HUES64 (cell line): ENCODE measurements around the gene NSFL1C.
"Not testable (repeated sequence)": the region's sequence is repeated elsewhere in the genome, so short reads cannot be mapped to it uniquely, and the experiment has no call there.

Experiments
- H3K27ac ChIP-seq: 2 replicates; pipeline ENCODE4 v1.7.0; 2013; ENCODE audit warnings: low read depth, low read length, inconsistent platforms
- H3K27me3 ChIP-seq: 2 replicates; pipeline ENCODE4 v1.6.1; 2013; ENCODE audit warnings: mild to moderate bottlenecking, low read length; ENCODE audit not compliant: insufficient read depth
- H3K36me3 ChIP-seq: 2 replicates; pipeline ENCODE4 v1.6.1; 2013; ENCODE audit warnings: mild to moderate bottlenecking, low read length; ENCODE audit not compliant: insufficient read depth
- H3K4me1 ChIP-seq: 2 replicates; pipeline ENCODE4 v1.6.1; 2013; ENCODE audit warnings: mild to moderate bottlenecking, low read length, moderate library complexity; ENCODE audit not compliant: insufficient read depth
- H3K4me3 ChIP-seq: 2 replicates; pipeline ENCODE4 v1.5.1; 2013; ENCODE audit warnings: mild to moderate bottlenecking, low read length, moderate library complexity
- H3K9ac ChIP-seq: 2 replicates; pipeline ENCODE4 v1.6.1; 2013; ENCODE audit warnings: mild to moderate bottlenecking, low read depth, low read length
- H3K9me3 ChIP-seq: 2 replicates; pipeline ENCODE4 v1.6.1; 2013; ENCODE audit warnings: low read depth, low read length; ENCODE audit not compliant: insufficient read depth
- WGBS: fragments of 150-250, 120-280 bp; methylation state at CpG from one replicate; pipeline ENCODE4 v1.1.7; 2013; ENCODE audit warnings: missing lambda C conversion rate; 5-methylcytosine and 5-hydroxymethylcytosine counted together

NSFL1C gene

DNA sequence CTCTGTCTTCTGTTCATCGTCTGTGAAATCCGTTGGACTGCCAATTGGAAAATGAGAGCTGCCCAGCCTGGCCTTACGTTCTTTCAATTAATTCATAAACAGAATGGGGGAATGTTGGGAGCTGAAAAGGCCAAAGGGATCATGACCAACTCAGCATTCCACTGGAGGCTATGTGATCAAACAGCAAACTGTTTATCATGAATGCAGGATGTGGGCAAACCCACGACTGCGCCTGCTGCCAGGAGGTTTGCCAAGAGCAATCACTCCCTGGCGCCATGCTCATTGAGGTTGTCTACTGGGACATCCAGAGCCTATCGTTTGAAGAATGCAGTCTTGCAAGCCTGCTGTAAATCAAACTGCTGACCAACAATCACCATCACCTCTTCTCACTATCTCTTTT lies 64.5 kb downstream of the NSFL1C start:
- WGBS: 93% methylated on average over 7 of the region's 7 CpGs
- Histone ChIP-seq H3K9me3 (no peaks in the 10 kb centered on the region), H3K27me3 (peaks cover 10% of the 10 kb centered on the region), H3K4me3 (no peak overlapping the region), H3K27ac (no peak overlapping the region), H3K9ac (no peak overlapping the region), H3K4me1 (peaks cover 5% of the 10 kb centered on the region; the same call in 1 of the 2 replicates), H3K36me3 (no peaks in the 10 kb centered on the region)

DNA sequence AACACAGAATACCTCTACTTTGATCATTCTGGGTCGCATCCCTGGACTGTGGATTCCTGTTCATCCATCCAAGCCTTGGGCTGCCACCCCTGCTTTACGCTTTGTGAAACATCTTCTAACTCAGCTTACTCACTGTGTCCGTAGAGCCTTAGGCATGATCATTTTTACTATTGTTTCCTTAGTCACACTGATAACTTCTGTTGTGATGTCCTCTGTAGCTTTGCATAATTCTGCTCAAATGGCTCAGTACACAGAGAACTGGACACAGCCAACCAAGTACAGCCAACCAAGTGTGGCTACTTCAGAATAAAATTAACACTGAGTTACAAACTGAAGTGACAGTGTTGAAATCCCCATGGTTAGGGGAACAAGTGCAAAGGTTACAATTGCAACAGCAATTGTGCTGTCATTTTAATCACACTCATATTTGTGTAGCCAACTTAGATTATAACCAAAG lies 65.2 kb downstream of the NSFL1C start:
- no peak overlapping the region for H3K4me3 ChIP-seq
- H3K36me3 ChIP-seq: no peaks in the 10 kb centered on the region
- peaks cover 17% of the 10 kb centered on the region for H3K27me3 ChIP-seq
- H3K9ac ChIP-seq: no peak overlapping the region
- 95% methylated on average over 3 of the region's 3 CpGs for WGBS
- no peak overlapping the region for H3K27ac ChIP-seq
- H3K9me3 ChIP-seq: no peaks in the 10 kb centered on the region
- H3K4me1 ChIP-seq: peaks cover 5% of the 10 kb centered on the region; the same call in 1 of the 2 replicates

DNA sequence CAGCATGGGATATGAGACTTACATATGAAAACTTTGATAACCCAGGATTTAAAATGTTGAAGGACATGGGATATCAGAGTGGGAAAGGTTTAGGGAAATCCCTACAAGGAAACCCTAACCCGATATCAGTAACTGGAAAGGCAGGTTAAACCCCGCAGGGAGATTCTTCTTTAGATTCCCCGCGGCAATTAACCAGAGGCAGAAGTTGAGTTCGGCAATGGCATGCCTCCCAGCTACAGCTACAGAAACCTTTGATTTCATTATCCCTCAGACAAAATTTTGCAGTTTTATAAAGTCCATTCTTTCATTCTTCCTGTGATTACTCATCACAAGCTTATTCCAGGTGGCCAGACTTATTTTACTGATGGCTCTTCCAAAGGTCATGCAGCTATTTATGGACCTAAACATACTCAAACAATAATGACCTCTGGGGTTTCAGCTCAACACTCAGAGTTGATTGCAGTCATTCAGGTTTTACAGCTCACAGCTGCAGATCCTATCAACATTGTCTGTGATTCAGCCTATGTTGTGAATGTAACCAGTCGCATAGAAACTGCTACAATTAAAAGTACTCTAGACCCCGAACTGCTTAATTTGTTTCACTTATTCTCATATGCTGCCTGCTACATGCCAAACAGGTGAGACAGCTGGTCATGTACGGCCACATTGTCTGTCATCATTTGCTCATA lies 66.8 kb downstream of the NSFL1C start:
- H3K9ac ChIP-seq, H3K36me3 ChIP-seq, H3K9me3 ChIP-seq, H3K4me3 ChIP-seq, H3K4me1 ChIP-seq, H3K27ac ChIP-seq: not testable (repeated sequence)
- peaks cover 33% of the 10 kb centered on the region for H3K27me3 ChIP-seq
- 92% methylated on average over 8 of the region's 8 CpGs for WGBS

DNA sequence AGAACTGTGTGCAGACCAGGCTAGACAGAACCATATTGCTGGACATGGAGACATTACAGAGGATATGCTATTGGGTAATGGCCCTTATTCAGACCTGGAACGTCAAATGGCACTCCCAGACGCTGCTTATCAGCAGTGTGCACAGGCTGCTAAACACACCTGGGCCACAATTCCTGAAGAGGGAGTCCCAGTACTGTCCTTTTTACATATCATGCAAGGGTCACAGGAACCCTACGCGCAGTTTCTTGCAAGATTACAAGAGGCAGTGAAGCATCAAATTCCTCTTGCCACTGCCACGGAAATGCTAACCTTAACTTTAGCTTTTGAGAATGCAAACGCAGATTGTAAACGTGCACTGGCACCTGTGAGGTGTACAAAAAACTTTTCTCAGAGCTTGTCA lies 68.5 kb downstream of the NSFL1C start:
- H3K9me3 ChIP-seq, H3K36me3 ChIP-seq, H3K9ac ChIP-seq, H3K4me1 ChIP-seq, H3K27ac ChIP-seq, H3K4me3 ChIP-seq: not testable (repeated sequence)
- WGBS: 83% methylated on average over 7 of the region's 7 CpGs
- peaks cover 42% of the 10 kb centered on the region for H3K27me3 ChIP-seq

DNA sequence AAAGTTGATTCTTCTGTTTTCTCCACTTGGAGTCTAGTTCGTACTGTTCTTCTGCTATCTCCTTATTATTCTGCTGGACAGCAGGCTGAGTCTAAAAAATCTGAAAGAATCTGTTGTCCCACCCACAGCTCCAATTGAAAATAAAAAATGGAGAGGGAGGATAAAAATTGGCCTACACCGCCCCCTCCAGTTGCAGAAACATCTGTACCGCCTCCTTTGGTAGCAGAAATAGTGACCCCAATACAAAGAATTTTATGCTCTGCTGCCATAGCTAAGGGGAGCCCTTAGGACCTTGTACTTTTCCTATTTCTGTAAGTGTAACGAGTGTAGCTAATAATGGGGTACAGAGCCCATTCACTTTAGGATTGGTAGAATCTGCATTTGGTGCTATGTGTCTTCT lies 68.9 kb downstream of the NSFL1C start:
- peaks cover 41% of the 10 kb centered on the region for H3K27me3 ChIP-seq
- H3K36me3 ChIP-seq: no peaks in the 10 kb centered on the region
- H3K9ac ChIP-seq: no peak overlapping the region
- H3K4me1 ChIP-seq: peaks cover 5% of the 10 kb centered on the region; the same call in 1 of the 2 replicates
- H3K27ac ChIP-seq: no peak overlapping the region
- 76% methylated on average over 4 of the region's 4 CpGs for WGBS
- H3K9me3 ChIP-seq: no peaks in the 10 kb centered on the region
- H3K4me3 ChIP-seq: no peak overlapping the region

DNA sequence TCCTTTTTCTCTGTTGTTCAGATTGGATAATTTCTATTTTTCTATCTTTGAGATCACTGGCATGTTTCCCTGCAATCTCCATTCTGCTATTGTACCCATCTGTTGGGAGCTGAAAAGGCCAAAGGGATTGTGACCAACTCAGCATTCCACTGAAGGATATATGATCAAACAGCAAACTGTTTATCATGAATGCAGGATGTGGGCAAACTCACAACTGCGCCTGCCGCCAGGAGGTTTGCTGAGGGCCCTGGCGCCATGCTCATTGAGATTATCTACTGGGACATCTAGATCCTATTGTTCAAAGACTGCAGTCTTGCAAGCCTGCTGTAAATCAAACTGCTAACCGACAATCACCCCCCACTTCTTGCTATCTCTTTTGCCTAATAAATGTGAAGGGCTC lies 69.9 kb downstream of the NSFL1C start:
- H3K4me3 ChIP-seq: no peak overlapping the region
- WGBS: 81% methylated on average over 4 of the region's 4 CpGs

DNA sequence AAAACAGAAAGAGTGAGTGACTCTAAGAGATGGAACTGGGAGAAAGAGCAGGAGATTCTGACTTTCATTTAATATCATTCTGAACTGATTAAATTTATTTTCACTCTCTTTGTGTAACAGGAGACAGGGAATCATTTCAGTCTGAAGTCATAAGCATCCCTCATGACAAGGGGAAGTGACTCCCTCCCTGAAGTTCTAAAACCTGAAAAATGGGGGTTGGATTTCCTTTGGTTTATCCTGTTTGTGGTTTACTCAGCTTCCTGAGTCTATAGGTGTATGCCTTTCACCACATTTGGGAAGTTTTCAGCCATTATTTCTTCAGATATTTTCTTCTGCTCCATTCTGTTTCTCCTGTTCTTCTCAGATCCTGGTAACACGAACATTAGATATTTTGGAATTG lies 70.4 kb downstream of the NSFL1C start:
- H3K36me3 ChIP-seq: no peaks in the 10 kb centered on the region
- H3K9ac ChIP-seq: no peak overlapping the region
- WGBS: 90% methylated on average over 1 of the region's 1 CpG
- peaks cover 37% of the 10 kb centered on the region for H3K27me3 ChIP-seq
- no peak overlapping the region for H3K27ac ChIP-seq
- H3K4me1 ChIP-seq: peaks cover 9% of the 10 kb centered on the region
- no peak overlapping the region for H3K4me3 ChIP-seq
- no peaks in the 10 kb centered on the region for H3K9me3 ChIP-seq

More for the DNA sequence above, 69.9 kb downstream of the NSFL1C start:
- Histone ChIP-seq H3K9ac (no peak overlapping the region), H3K9me3 (no peaks in the 10 kb centered on the region), H3K36me3 (no peaks in the 10 kb centered on the region), H3K27me3 (peaks cover 37% of the 10 kb centered on the region), H3K27ac (no peak overlapping the region), H3K4me1 (peaks cover 5% of the 10 kb centered on the region; the same call in 1 of the 2 replicates)

DNA sequence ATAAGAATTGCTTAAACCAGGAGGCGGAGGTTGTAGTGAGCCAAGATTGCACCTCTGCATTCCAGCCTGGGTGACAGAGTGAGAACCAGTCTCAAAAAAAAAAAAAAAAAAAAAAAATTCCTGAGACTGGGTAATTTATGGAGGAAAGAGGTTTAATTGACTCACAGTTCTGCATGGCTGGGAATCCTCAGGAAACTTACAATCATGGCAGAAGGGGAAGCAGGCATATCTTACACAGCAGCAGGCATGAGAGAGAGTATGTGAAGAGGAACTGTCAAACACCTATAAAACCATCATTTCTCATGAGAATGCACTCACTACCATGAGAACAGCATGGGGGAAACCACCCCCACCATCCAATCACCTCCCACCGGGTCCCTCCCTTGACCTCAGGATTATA lies 72.0 kb downstream of the NSFL1C start:
- Histone ChIP-seq H3K36me3 (no peaks in the 10 kb centered on the region), H3K27ac (no peak overlapping the region), H3K9ac (no peak overlapping the region), H3K4me1 (peaks cover 23% of the 10 kb centered on the region), H3K9me3 (no peaks in the 10 kb centered on the region), H3K27me3 (peaks cover 37% of the 10 kb centered on the region), H3K4me3 (no peak overlapping the region)
- 64% methylated on average over 2 of the region's 2 CpGs for WGBS

DNA sequence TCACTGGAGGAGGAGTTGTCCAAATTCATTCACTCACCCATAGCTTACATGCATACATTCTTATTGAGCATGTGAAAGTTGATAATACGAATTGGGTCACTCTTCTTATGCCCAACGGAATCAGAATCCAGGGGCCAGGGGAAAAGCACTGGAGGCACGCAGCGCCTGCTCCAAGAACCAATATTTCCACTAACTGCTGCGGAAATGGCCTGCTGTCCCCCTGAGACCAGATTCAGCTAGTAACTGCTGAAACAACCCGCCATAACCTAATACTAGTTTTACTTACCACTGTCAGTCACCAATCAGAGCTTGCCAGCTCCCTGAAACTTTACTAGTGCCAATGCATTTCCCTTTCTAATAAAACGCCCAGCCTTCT lies 73.2 kb downstream of the NSFL1C start:
- Histone ChIP-seq H3K9ac (no peak overlapping the region), H3K9me3 (no peaks in the 10 kb centered on the region), H3K4me1 (peaks cover 27% of the 10 kb centered on the region), H3K27me3 (peaks cover 37% of the 10 kb centered on the region), H3K36me3 (0 out of 2 replicates have a peak, but pooled peaks cover 3% of the 10 kb centered on the region), H3K4me3 (peak overlapping the region; percentile 70), H3K27ac (0 out of 2 replicates have a peak overlapping the region, but pooled peaks have one; percentile 1)
- WGBS: 90% methylated on average over 7 of the region's 7 CpGs

DNA sequence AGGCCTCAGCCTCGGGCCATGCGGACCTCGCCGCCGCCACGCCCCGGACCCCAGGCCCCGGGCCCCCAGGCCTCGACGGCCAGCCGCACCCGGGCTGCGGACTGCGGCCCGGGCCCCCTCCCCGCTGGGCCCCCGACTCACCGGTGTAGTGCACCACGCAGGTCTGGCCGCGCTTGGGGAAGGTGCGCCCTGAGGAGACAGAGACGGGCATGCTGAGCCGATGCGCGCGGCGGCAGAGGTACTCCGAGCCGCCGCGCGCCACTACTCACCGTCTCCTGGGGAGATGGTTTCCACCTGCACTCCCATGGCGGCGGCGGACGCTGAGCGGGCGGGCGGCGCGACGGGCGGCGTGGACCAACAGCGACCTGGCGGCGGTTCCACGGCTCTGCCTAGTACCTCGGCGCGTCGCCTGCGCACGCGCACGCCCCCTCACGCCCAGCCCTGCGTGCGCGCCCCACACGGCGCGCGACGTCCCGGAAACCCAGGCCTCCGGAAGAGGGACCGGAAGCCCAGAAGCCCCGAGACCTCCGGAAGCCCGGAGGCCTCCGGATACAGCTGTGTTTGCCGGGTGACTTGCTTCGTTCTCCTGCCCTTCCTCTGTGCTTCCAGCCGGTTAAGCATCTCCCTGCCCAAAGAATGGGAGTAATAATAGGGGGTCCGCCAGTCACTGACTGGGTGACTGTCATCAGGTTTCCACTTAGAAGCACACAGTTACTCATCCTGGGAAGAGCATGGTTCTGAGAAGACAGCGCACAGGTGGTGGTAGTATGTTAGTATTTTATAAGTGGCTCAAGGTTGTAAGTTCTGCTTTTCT lies 73.7 kb downstream of the NSFL1C start, which contains the start of gene FKBP1A:
FKBP1A (minus strand) TSS at position 362 of the 814 bp plus-strand sequence; CDS start at position 306, 56 bp downstream.
- Histone ChIP-seq H3K4me1 (peaks cover 26% of the 10 kb centered on the region), H3K9ac (peak within 1 kb of the TSS; percentile 71), H3K36me3 (0 out of 2 replicates have a peak, but pooled peaks cover 3% of the 10 kb centered on the region), H3K4me3 (peak within 1 kb of the TSS; percentile 70), H3K9me3 (no peaks in the 10 kb centered on the region), H3K27me3 (peaks cover 37% of the 10 kb centered on the region), H3K27ac (0 out of 2 replicates have a peak within 1 kb of the TSS, but pooled peaks have one; percentile 1)
- under 1% methylated on average over 78 of the region's 79 CpGs for WGBS

DNA sequence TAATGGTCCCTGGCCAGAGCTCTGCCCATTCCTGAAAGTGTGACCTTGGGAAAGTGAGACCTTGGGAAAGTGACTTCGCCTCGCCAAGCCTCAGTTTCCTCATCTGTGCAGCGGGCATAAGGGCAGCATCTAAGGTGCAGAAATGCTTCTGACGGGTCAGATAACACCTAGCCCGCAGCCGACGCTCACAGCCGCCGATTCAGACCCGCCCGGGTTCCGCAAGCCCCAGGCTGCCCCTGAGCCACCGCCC lies 74.3 kb downstream of the NSFL1C start:
- Histone ChIP-seq H3K4me1 (peaks cover 26% of the 10 kb centered on the region), H3K27ac (no peak overlapping the region), H3K9ac (peak overlapping the region; percentile 71)

More for the DNA sequence above, 74.3 kb downstream of the NSFL1C start:
- H3K4me3 ChIP-seq: peak overlapping the region; percentile 70
- no peaks in the 10 kb centered on the region for H3K9me3 ChIP-seq
- WGBS: 1% methylated on average over 13 of the region's 13 CpGs
- 0 out of 2 replicates have a peak, but pooled peaks cover 3% of the 10 kb centered on the region for H3K36me3 ChIP-seq
- H3K27me3 ChIP-seq: peaks cover 34% of the 10 kb centered on the region
